Measurements from ENCODE around the gene PROX2.

PROX2 gene

DNA sequence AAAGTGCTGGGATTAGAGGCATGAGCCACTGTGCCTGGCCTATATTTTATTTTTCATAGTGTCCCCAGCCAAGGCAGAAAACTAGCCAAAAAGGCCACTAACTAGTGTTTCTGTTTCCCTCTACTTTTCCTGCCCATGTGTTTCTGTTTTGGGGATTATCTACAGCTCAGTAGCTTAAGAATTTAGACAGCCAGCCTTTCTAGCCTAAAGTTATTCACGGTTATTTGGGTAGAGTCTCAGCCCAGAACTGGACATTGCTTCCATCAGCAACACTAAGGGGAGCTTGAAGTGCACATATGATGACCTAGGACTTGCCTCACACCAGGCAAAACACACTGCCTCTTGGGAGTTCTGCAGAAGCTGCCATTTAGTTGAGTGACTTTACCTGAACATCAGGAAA is 17.9 kb downstream of the PROX2 start:
- Histone ChIP-seq H4K20me1 (ENCODE audit: insufficient read depth, low read length) (no peaks in the 10 kb centered on the region), H2AFZ (ENCODE audit: low read length) (no peak overlapping the region), H3K4me3 (ENCODE audit: low read depth, low read length, poor library complexity, severe bottlenecking) (no peak overlapping the region), H3K27ac (ENCODE audit: low read depth, low read length, poor library complexity, severe bottlenecking) (no peak overlapping the region), H3F3A (ENCODE audit: insufficient read depth, low read length) (no peaks in the 10 kb centered on the region), H3K9me3 (ENCODE audit: low read length) (no peaks in the 10 kb centered on the region), H3K27me3 (ENCODE audit: insufficient read depth, low read length) (no peaks in the 10 kb centered on the region; the same call in 1 of the 2 replicates), H3K4me1 (ENCODE audit: insufficient read depth, low read length, severe bottlenecking) (no peaks in the 10 kb centered on the region), H3K4me2 (ENCODE audit: low read length) (no peak overlapping the region), H3K9me2 (ENCODE audit: low read depth, low read length) (no peaks in the 10 kb centered on the region), H3K36me3 (ENCODE audit: insufficient read depth, low read length) (no peaks in the 10 kb centered on the region), H3K79me2 (ENCODE audit: insufficient read depth, low read length) (no peaks in the 10 kb centered on the region), H3K9ac (ENCODE audit: low read length) (no peak overlapping the region)
- TF ChIP-seq EZH2 (IDR thresholded peaks at IDR 0.05; ENCODE audit: borderline replicate concordance, low read length) (no peak), CTCF (IDR thresholded peaks at IDR 0.05; ENCODE audit: low read length) (no peak)

GRCh38 chr14:74856366-74856765 is 19.6 kb downstream of the PROX2 start:
- no peaks in the 10 kb centered on the region for H3K36me3 ChIP-seq (ENCODE audit: insufficient read depth, low read length)
- H3F3A ChIP-seq (ENCODE audit: insufficient read depth, low read length) = no peaks in the 10 kb centered on the region
- H3K79me2 ChIP-seq (ENCODE audit: insufficient read depth, low read length) = no peaks in the 10 kb centered on the region
- TF ChIP-seq CTCF (IDR thresholded peaks at IDR 0.05; ENCODE audit: low read length) (no peak), EZH2 (IDR thresholded peaks at IDR 0.05; ENCODE audit: borderline replicate concordance, low read length) (no peak)
- H3K9me2 ChIP-seq (ENCODE audit: low read depth, low read length) = no peaks in the 10 kb centered on the region
- H3K9me3 ChIP-seq (ENCODE audit: low read length) = no peaks in the 10 kb centered on the region
- H3K4me3 ChIP-seq (ENCODE audit: low read depth, low read length, poor library complexity, severe bottlenecking) = no peak overlapping the region
- H3K27ac ChIP-seq (ENCODE audit: low read depth, low read length, poor library complexity, severe bottlenecking) = no peak overlapping the region
- no peaks in the 10 kb centered on the region for H3K27me3 ChIP-seq (ENCODE audit: insufficient read depth, low read length)
- H4K20me1 ChIP-seq (ENCODE audit: insufficient read depth, low read length) = no peaks in the 10 kb centered on the region
- no peak overlapping the region for H3K9ac ChIP-seq (ENCODE audit: low read length)
- no peak overlapping the region for H2AFZ ChIP-seq (ENCODE audit: low read length)
- H3K4me2 ChIP-seq (ENCODE audit: low read length) = no peak overlapping the region
- H3K4me1 ChIP-seq (ENCODE audit: insufficient read depth, low read length, severe bottlenecking) = no peaks in the 10 kb centered on the region

DNA sequence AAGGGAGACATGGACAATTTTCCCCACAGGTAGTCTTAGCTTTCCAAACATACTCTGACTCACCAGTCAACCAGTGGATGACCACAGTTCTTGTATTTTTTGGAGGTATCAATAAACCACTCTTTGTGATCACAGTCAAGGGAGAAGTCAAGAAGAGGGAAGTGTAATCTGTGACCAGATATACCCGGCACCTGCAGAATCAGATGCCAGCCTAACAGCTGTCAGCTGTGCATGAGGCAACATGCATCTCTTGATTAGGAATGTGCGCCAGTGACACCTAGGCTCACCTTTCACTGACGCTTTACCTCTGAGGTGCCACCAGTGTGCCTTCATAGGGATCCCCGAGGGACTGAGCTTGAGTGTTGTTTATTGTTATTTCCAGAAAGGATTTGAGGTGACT is 20.0 kb downstream of the PROX2 start:
- Histone ChIP-seq H3K4me2 (ENCODE audit: low read length) (no peak overlapping the region), H4K20me1 (ENCODE audit: insufficient read depth, low read length) (no peaks in the 10 kb centered on the region), H3K36me3 (ENCODE audit: insufficient read depth, low read length) (no peaks in the 10 kb centered on the region), H3K4me3 (ENCODE audit: low read depth, low read length, poor library complexity, severe bottlenecking) (no peak overlapping the region), H3K79me2 (ENCODE audit: insufficient read depth, low read length) (no peaks in the 10 kb centered on the region), H3K27ac (ENCODE audit: low read depth, low read length, poor library complexity, severe bottlenecking) (no peak overlapping the region), H3K27me3 (ENCODE audit: insufficient read depth, low read length) (no peaks in the 10 kb centered on the region), H3F3A (ENCODE audit: insufficient read depth, low read length) (no peaks in the 10 kb centered on the region), H2AFZ (ENCODE audit: low read length) (no peak overlapping the region), H3K9me3 (ENCODE audit: low read length) (no peaks in the 10 kb centered on the region), H3K9ac (ENCODE audit: low read length) (no peak overlapping the region), H3K4me1 (ENCODE audit: insufficient read depth, low read length, severe bottlenecking) (no peaks in the 10 kb centered on the region), H3K9me2 (ENCODE audit: low read depth, low read length) (no peaks in the 10 kb centered on the region)
- TF ChIP-seq EZH2 (IDR thresholded peaks at IDR 0.05; ENCODE audit: borderline replicate concordance, low read length) (no peak), CTCF (IDR thresholded peaks at IDR 0.05; ENCODE audit: low read length) (no peak)

Data from OCI-LY1 (cell line).